Ovary (tissue), 3 donors: ENCODE data around the gene CAB39L.

ENCODE experiments used
- EP300 ChIP-seq: sonication (generic); formaldehyde crosslinking; IDR thresholded peaks from one replicate; pipeline ENCODE4 v1.6.1; 2017; ENCODE audit warnings: antibody characterized with exemption
- POLR2A ChIP-seq: fragments of 450-650 bp; IDR thresholded peaks from one replicate; pipeline ENCODE4 v1.6.1; 2017; ENCODE audit warnings: antibody characterized with exemption, mild to moderate bottlenecking, moderate library complexity
- TF ChIP-seq, protein P1 (sequence below), 3 donors: fragments of 450-650 bp in 2 of 3; fragments of 200-600 bp in 1 of 3; IDR thresholded peaks; one replicate each; pipeline versions ENCODE4 v1.5.1 to v1.8.0; 2016 to 2022; ENCODE audit warnings: antibody characterized with exemption in 3 of 3, mild to moderate bottlenecking in 1 of 3
- donor health status: DM: no; HTN: no; CAD: no.

DNA sequence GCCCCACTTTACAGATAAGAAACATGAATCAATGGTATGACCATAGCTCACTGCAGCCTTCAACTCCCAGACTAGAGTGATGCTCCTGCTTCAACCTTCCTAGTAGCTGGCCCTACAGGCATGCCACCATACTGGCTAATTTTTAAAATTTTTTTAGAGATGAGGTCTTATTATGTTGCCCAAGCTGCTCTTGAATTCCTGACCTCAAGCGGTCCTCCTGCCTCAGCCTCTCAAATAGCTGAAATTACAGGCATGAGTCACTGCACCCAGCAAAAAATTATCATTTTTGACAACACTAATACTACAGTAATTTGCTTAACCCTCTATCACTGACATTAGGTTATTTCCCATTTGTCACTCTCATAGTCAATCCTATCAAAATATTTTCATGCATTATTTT lies 14.7 kb downstream of the CAB39L start:
- TF ChIP-seq, protein P1, sequence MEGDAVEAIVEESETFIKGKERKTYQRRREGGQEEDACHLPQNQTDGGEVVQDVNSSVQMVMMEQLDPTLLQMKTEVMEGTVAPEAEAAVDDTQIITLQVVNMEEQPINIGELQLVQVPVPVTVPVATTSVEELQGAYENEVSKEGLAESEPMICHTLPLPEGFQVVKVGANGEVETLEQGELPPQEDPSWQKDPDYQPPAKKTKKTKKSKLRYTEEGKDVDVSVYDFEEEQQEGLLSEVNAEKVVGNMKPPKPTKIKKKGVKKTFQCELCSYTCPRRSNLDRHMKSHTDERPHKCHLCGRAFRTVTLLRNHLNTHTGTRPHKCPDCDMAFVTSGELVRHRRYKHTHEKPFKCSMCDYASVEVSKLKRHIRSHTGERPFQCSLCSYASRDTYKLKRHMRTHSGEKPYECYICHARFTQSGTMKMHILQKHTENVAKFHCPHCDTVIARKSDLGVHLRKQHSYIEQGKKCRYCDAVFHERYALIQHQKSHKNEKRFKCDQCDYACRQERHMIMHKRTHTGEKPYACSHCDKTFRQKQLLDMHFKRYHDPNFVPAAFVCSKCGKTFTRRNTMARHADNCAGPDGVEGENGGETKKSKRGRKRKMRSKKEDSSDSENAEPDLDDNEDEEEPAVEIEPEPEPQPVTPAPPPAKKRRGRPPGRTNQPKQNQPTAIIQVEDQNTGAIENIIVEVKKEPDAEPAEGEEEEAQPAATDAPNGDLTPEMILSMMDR (IDR thresholded peaks at IDR 0.05), result no peak
- TF ChIP-seq POLR2A (no peak), EP300 (no peak)
